A549 (cell line): ENCODE data around the gene HOXA4. TPM values are rescaled to one million over a fixed set of nuclear protein-coding genes. Genes with fewer than 3 reads are reported as not detected.

Source experiments
- ATAC-seq, 2 experiments: fragments of 200-7000 bp in 1 of 2; fragments of >200 bp in 1 of 2; cut with Nextera tagmentation in 1 of 2; cut with Tn5 transposase in 1 of 2; 3 replicates each; pipeline versions ENCODE4 v1.8.0 to v1.9.1; 2018 to 2020; ENCODE audit warnings: mild to moderate bottlenecking in 1 of 2, moderate library complexity in 1 of 2
- CTCF ChIA-PET: fragments of 300-600 bp; sonication (Branson Sonifier 250); formaldehyde crosslinking; extraction: SDS; loops from one replicate; lab custom pipeline; 2021; ENCODE audit warnings: antibody characterized with exemption, inconsistent platforms; lab: Yijun Ruan, JAX
- POLR2A ChIA-PET: fragments of 350-600 bp; formaldehyde crosslinking; extraction: SDS; loops from one replicate; lab custom pipeline; 2021; ENCODE audit warnings: antibody characterized with exemption, inconsistent platforms; lab: Yijun Ruan, JAX
- DNase-seq, 2 experiments: peaks; one replicate each; pipeline versions ENCODE4 v3.0.0 to v3.0.0-alpha.2; 2011 to 2016; ENCODE audit warnings: low read depth in 1 of 2, low spot score in 1 of 2
- FAIRE-seq: peaks from 2 replicates; lab custom pipeline; 2011; peaks lifted over from hg19 to GRCh38; lab: Jason Lieb, UNC
- H3K27ac ChIP-seq, 2 experiments: fragments of >200 bp; sonication (Bioruptor Twin); formaldehyde crosslinking; 3 replicates each; pipeline ENCODE4 v1.5.1; 2016 to 2017
- H3K4me1 ChIP-seq: fragments of >200 bp; sonication (Bioruptor Twin); formaldehyde crosslinking; 3 replicates; pipeline ENCODE4 v1.6.1; 2016
- H3K4me2 ChIP-seq: fragments of >200 bp; sonication (Bioruptor Twin); formaldehyde crosslinking; 3 replicates; pipeline ENCODE4 v1.6.1; 2016
- H3K4me3 ChIP-seq: fragments of >200 bp; sonication (Bioruptor Twin); formaldehyde crosslinking; 3 replicates; pipeline ENCODE4 v1.5.1; 2016
- H3K9me3 ChIP-seq: fragments of >200 bp; sonication (Bioruptor Twin); formaldehyde crosslinking; 3 replicates; pipeline ENCODE4 v1.6.1; 2016
- CBX8 ChIP-seq: fragments of 200-600 bp; sonication (generic); IDR thresholded peaks from 2 replicates; pipeline ENCODE4 v1.6.1; 2016
- CEBPB ChIP-seq, 2 experiments: fragments of >200 bp in 1 of 2; sonication (Bioruptor Twin) in 1 of 2; formaldehyde crosslinking in 1 of 2; IDR thresholded peaks; 2 replicates each; pipeline ENCODE4 v1.6.1; 2012 to 2016
- EHMT2 ChIP-seq: fragments of 200-600 bp; sonication (generic); IDR thresholded peaks from 2 replicates; pipeline ENCODE4 v1.6.1; 2016; ENCODE audit warnings: antibody characterized with exemption, low read depth, mild to moderate bottlenecking, moderate library complexity
- ELK1 ChIP-seq: fragments of 150-350 bp; IDR thresholded peaks from 2 replicates; pipeline ENCODE4 v1.6.1; 2014; ENCODE audit warnings: low read depth, mild to moderate bottlenecking, low read length
- GATA3 ChIP-seq: IDR thresholded peaks from 2 replicates; pipeline ENCODE4 v1.6.1; 2012; ENCODE audit warnings: borderline replicate concordance
- HES2 ChIP-seq: fragments of >200 bp; sonication (Bioruptor Twin); formaldehyde crosslinking; IDR thresholded peaks from 2 replicates; pipeline ENCODE4 v1.6.1; 2016
- HOXA7 ChIP-seq: fragments of 250-450 bp; sonication (Bioruptor Pico); IDR thresholded peaks from 2 replicates; pipeline ENCODE4 v1.5.0; 2020; ENCODE audit warnings: mild to moderate bottlenecking, moderate library complexity
- HOXB13 ChIP-seq: fragments of 250-450 bp; sonication (Bioruptor Pico); IDR thresholded peaks from 2 replicates; pipeline ENCODE4 v1.5.0; 2020; ENCODE audit warnings: low read depth, mild to moderate bottlenecking, moderate library complexity
- HOXB5 ChIP-seq: fragments of 250-450 bp; sonication (Bioruptor Pico); IDR thresholded peaks from 2 replicates; pipeline ENCODE4 v1.5.0; 2020; ENCODE audit warnings: mild to moderate bottlenecking, moderate library complexity
- MAX ChIP-seq: IDR thresholded peaks from 2 replicates; pipeline ENCODE4 v1.6.1; 2012
- MAZ ChIP-seq: fragments of 150-350 bp; IDR thresholded peaks from 2 replicates; pipeline ENCODE4 v1.6.1; 2014; ENCODE audit warnings: antibody characterized with exemption, low read depth, low read length, borderline replicate concordance
- NPAS2 ChIP-seq: fragments of 250-450 bp; sonication (Bioruptor Pico); IDR thresholded peaks from 2 replicates; pipeline ENCODE4 v1.8.0; 2022; ENCODE audit warnings: mild to moderate bottlenecking, moderate library complexity, borderline replicate concordance
- PBX3 ChIP-seq: IDR thresholded peaks from 2 replicates; pipeline ENCODE4 v1.6.1; 2012
- PHF8 ChIP-seq: fragments of 200-600 bp; sonication (generic); IDR thresholded peaks from 2 replicates; pipeline ENCODE4 v1.6.1; 2016; ENCODE audit warnings: low read depth, mild to moderate bottlenecking, antibody characterized with exemption, moderate library complexity, borderline replicate concordance
- POLR2A ChIP-seq: IDR thresholded peaks from 2 replicates; pipeline ENCODE4 v1.6.1; 2012; ENCODE audit warnings: mild to moderate bottlenecking, low read length
- POLR2AphosphoS2 ChIP-seq: conservative IDR thresholded peaks from 2 replicates; pipeline ENCODE4 v1.6.1; 2012; ENCODE audit warnings: low read length, improper control_type of control experiment, inconsistent platforms
- RNF2 ChIP-seq: fragments of 200-600 bp; sonication (generic); IDR thresholded peaks from 2 replicates; pipeline ENCODE4 v1.6.1; 2016; ENCODE audit warnings: low read depth, mild to moderate bottlenecking, antibody characterized with exemption, moderate library complexity, borderline replicate concordance
- TP53 ChIP-seq: fragments of 250-450 bp; sonication (Bioruptor Pico); IDR thresholded peaks from 2 replicates; pipeline ENCODE4 v1.5.0; 2021; ENCODE audit warnings: mild to moderate bottlenecking, moderate library complexity
- ZC3H11A ChIP-seq: fragments of 450-650 bp; IDR thresholded peaks from 2 replicates; pipeline ENCODE4 v1.6.1; 2014; ENCODE audit warnings: antibody characterized with exemption, mild to moderate bottlenecking
- ZSCAN20 ChIP-seq: fragments of 250-450 bp; sonication (Bioruptor Pico); IDR thresholded peaks from 2 replicates; pipeline ENCODE4 v1.8.0; 2022; ENCODE audit warnings: mild to moderate bottlenecking, moderate library complexity
- WGBS: methylation state at CpG from one replicate; pipeline ENCODE4 v1.1.6; 2017; ENCODE audit errors: missing lambda C conversion rate; 5-methylcytosine and 5-hydroxymethylcytosine counted together
- polyA plus RNA-seq, 4 experiments: library from polyadenylated mRNA; depleted of rRNA in 3 of 4; stranded (reverse); fragments of >200 nt; fragmentation: RNase III in 1 of 4; extraction: RNeasy Plus Mini Kit Qiagen cat#74134 plus additional on column Dnase treatment in 1 of 4; gene quantifications; 2 replicates in 3 of 4; 3 replicates in 1 of 4; pipeline ENCODE4 v1.2.3, GENCODE V29; 2011 to 2017

Gene HOXA4
- polyA plus RNA-seq, 2 of the 4 experiments (the other 2 are of a cell fraction) = 2.1 to 2.6 TPM

- no peak for TF ChIP-seq CEBPB (IDR thresholded peaks at IDR 0.05)
These were observed 28.9 kb upstream of the HOXA4 start (continued) for GRCh38 chr7:27159266-27160144.

GRCh38 chr7:27158436-27159265 lies 28.1 kb upstream of the HOXA4 start:
- Histone ChIP-seq H3K4me1 (0 out of 3 replicates have a peak, but pooled peaks cover 3% of the 10 kb centered on the region), H3K4me3 (no peak overlapping the region), H3K27ac (no peak overlapping the region), H3K4me2 (no peak overlapping the region)
- DNase-seq (no peak), ATAC-seq (no peak)
- CTCF ChIA-PET = interaction anchor here (0.5 to 3.5 kb wide), 9 partner anchors 9 to 789 kb away, joined by 3 to 32 read pairs (median 4); partner anchors contain the start of genes HOXA5 and HOXA6
- POLR2A ChIA-PET = interaction anchor here (1.0 kb wide), 1 partner anchor 44 kb away, joined by 3 read pairs; no protein-coding TSS in a partner anchor
- 94% methylated on average over 35 of the region's 35 CpGs for WGBS
- TF ChIP-seq RNF2 (no peak), TP53 (CRISPR knock-in tag) (no peak), ZSCAN20 (CRISPR knock-in tag) (no peak)
- TF ChIP-seq, all 56 proteins: peak for 0
- no peaks in the 10 kb centered on the region for H3K9me3 ChIP-seq
- no peak for FAIRE-seq

GRCh38 chr7:27157702-27158431 lies 27.3 kb upstream of the HOXA4 start:
- WGBS = 96% methylated on average over 23 of the region's 30 CpGs
- TF ChIP-seq EHMT2 (no peak), HES2 (no peak), PHF8 (no peak), MAZ (no peak), GATA3 (no peak), ZC3H11A (no peak), ELK1 (no peak), MAX (no peak), HOXA7 (CRISPR knock-in tag) (no peak), HOXB5 (no peak), HOXB13 (CRISPR knock-in tag) (no peak), CBX8 (no peak), POLR2AphosphoS2 (no peak), PBX3 (no peak), CEBPB (IDR thresholded peaks at IDR 0.05) (no peak), NPAS2 (no peak), POLR2A (no peak)
- no peak overlapping the region for H3K27ac ChIP-seq
- CTCF ChIA-PET = interaction anchor here (0.8 to 3.5 kb wide), 7 partner anchors 8 to 792 kb away, joined by 3 to 32 read pairs (median 9); partner anchors contain the start of genes HOXA5 and HOXA6
- H3K4me3 ChIP-seq = no peak overlapping the region
- POLR2A ChIA-PET = interaction anchor here (1.2 kb wide), 1 partner anchor 14 kb away, joined by 7 read pairs; the partner anchor contains the start of gene HOXA5
- no peak for ATAC-seq
- H3K4me1 ChIP-seq = 0 out of 3 replicates have a peak, but pooled peaks cover 3% of the 10 kb centered on the region
- no peak overlapping the region for H3K4me2 ChIP-seq
- no peaks in the 10 kb centered on the region for H3K9me3 ChIP-seq
- DNase-seq = no peak
- FAIRE-seq = no peak
